SK-N-SH treated with all-trans-retinoic acid at 6 μM for 48 hours (cell line): ENCODE measurements around the gene USH2A.

ENCODE experiments used
- CSDC2 ChIP-seq: fragments of 250-450 bp; sonication (Bioruptor Pico); IDR thresholded peaks from 2 replicates; pipeline ENCODE4 v1.5.0; 2020; ENCODE audit warnings: mild to moderate bottlenecking, moderate library complexity
- GLIS3 ChIP-seq: fragments of 250-450 bp; sonication (Bioruptor Pico); IDR thresholded peaks from 2 replicates; pipeline ENCODE4 v1.5.0; 2020; ENCODE audit warnings: mild to moderate bottlenecking, moderate library complexity
- PATZ1 ChIP-seq: fragments of 250-450 bp; sonication (Bioruptor Pico); IDR thresholded peaks from 2 replicates; pipeline ENCODE4 v1.8.0; 2020; ENCODE audit warnings: mild to moderate bottlenecking, moderate library complexity, borderline replicate concordance
- PPARA ChIP-seq: fragments of 250-450 bp; sonication (Bioruptor Pico); IDR thresholded peaks from 2 replicates; pipeline ENCODE4 v1.5.0; 2020; ENCODE audit warnings: mild to moderate bottlenecking, borderline replicate concordance
- TCF4 ChIP-seq: fragments of 250-450 bp; sonication (Bioruptor Pico); IDR thresholded peaks from 2 replicates; pipeline ENCODE4 v1.8.0; 2021; ENCODE audit warnings: mild to moderate bottlenecking, moderate library complexity, borderline replicate concordance
- ZC3H10 ChIP-seq: fragments of 250-450 bp; sonication (Bioruptor Pico); IDR thresholded peaks from 2 replicates; pipeline ENCODE4 v1.5.1; 2021; ENCODE audit warnings: mild to moderate bottlenecking, moderate library complexity
- ZFP3 ChIP-seq: fragments of 250-450 bp; sonication (Bioruptor Pico); IDR thresholded peaks from 2 replicates; pipeline ENCODE4 v1.5.0; 2020; ENCODE audit warnings: mild to moderate bottlenecking, moderate library complexity
- ZFP30 ChIP-seq: fragments of 450-650 bp; formaldehyde crosslinking; IDR thresholded peaks from 2 replicates; pipeline ENCODE4 v1.5.0; 2022; ENCODE audit warnings: mild to moderate bottlenecking, moderate library complexity
- ZNF70 ChIP-seq: fragments of 450-650 bp; formaldehyde crosslinking; IDR thresholded peaks from 2 replicates; pipeline ENCODE4 v1.5.0; 2020; ENCODE audit warnings: mild to moderate bottlenecking, moderate library complexity
- TF ChIP-seq, protein P1 (sequence below): fragments of 250-450 bp; sonication (Bioruptor Pico); IDR thresholded peaks from 2 replicates; pipeline ENCODE4 v1.8.0; 2021; ENCODE audit warnings: low read depth, mild to moderate bottlenecking, moderate library complexity, borderline replicate concordance
- TF ChIP-seq, protein P2 (sequence below): fragments of 250-450 bp; sonication (Bioruptor Pico); IDR thresholded peaks from 2 replicates; pipeline ENCODE4 v1.5.1; 2021; ENCODE audit warnings: mild to moderate bottlenecking, moderate library complexity

GRCh38 chr1:215888159-215888558 is 535.1 kb downstream of the USH2A start:
- no peak for TF ChIP-seq ZFP3 (CRISPR knock-in tag)
- no peak for TF ChIP-seq PATZ1
- TF ChIP-seq ZC3H10 (CRISPR knock-in tag): no peak
- TF ChIP-seq GLIS3 (CRISPR knock-in tag): no peak
- no peak for TF ChIP-seq ZNF70 (CRISPR knock-in tag)
- TF ChIP-seq, protein P1, sequence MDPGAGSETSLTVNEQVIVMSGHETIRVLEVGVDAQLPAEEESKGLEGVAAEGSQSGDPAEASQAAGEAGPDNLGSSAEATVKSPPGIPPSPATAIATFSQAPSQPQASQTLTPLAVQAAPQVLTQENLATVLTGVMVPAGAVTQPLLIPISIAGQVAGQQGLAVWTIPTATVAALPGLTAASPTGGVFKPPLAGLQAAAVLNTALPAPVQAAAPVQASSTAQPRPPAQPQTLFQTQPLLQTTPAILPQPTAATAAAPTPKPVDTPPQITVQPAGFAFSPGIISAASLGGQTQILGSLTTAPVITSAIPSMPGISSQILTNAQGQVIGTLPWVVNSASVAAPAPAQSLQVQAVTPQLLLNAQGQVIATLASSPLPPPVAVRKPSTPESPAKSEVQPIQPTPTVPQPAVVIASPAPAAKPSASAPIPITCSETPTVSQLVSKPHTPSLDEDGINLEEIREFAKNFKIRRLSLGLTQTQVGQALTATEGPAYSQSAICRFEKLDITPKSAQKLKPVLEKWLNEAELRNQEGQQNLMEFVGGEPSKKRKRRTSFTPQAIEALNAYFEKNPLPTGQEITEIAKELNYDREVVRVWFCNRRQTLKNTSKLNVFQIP (CRISPR knock-in tag): no peak
- no peak for TF ChIP-seq TCF4 (CRISPR knock-in tag)
- TF ChIP-seq, protein P2, sequence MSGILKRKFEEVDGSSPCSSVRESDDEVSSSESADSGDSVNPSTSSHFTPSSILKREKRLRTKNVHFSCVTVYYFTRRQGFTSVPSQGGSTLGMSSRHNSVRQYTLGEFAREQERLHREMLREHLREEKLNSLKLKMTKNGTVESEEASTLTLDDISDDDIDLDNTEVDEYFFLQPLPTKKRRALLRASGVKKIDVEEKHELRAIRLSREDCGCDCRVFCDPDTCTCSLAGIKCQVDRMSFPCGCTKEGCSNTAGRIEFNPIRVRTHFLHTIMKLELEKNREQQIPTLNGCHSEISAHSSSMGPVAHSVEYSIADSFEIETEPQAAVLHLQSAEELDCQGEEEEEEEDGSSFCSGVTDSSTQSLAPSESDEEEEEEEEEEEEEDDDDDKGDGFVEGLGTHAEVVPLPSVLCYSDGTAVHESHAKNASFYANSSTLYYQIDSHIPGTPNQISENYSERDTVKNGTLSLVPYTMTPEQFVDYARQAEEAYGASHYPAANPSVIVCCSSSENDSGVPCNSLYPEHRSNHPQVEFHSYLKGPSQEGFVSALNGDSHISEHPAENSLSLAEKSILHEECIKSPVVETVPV (CRISPR knock-in tag): no peak
- TF ChIP-seq ZFP30 (CRISPR knock-in tag): no peak
- no peak for TF ChIP-seq PPARA (CRISPR knock-in tag)
- TF ChIP-seq CSDC2 (CRISPR knock-in tag): no peak
